Right lung (tissue), 5 donors: ENCODE results near the gene STAB2. TPM values are rescaled to one million over a fixed set of nuclear protein-coding genes. Genes with fewer than 3 reads are reported as not detected.
A peak's percentile ranks its signal among the peaks of the same experiment; 100 is the strongest.

ENCODE experiments used
- DNase-seq, 2 donors: peaks; one replicate each; pipeline ENCODE4 v3.0.0-alpha.2; 2013
- polyA plus RNA-seq, 5 donors: library from polyadenylated mRNA; unstranded; fragments of 120-200 nt; gene quantifications; one replicate each; pipeline versions ENCODE4 v1.2.1 to v1.2.3, GENCODE V29; 2013; ENCODE audit warnings: inconsistent platforms in 1 of 5, low replicate concordance in 1 of 5; ENCODE audit not compliant: insufficient read length in 5 of 5, insufficient read depth in 1 of 5

STAB2 gene
- polyA plus RNA-seq, 5 donors: 19.9 to 34.7 (median 31.1) TPM

GRCh38 chr12:103696101-103696500, 109.0 kb downstream of the STAB2 start:
- no peak for DNase-seq

GRCh38 chr12:103697971-103698751, 111.1 kb downstream of the STAB2 start:
- no peak for DNase-seq

DNA sequence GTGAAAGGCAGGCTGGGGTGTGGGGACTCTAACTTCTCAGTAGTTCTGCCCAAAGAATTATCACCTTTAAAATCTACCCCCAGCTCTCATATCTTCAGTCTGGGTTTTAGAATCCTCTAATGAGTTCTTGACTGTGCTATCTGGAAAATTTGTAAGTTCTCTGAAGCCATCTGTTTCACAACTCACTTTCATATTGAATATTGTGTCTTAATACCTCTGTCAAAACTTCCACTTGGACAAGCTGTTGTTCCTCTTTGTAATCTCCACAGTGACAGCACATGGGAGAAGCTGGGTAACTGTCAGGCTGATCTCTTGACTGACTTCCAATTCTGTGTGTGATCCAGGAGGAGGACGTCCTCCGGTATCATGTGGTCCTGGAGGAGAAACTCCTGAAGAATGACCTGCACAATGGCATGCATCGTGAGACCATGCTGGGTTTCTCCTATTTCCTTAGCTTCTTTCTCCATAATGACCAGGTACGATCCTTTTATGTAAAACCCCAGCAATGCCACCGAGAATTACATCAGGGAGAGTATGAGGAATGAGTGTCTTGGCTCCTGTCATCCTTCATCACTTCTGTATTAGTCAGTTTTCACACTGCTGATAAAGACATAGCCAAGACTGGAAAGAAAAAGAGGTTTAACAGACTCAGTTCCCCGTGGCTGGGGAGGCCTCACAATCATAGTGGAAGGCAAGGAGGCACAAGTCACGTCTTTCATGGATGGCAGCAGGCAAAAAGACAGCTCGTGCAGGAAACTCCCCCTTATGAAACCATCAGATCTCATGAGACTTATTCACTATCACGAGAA, 111.9 kb downstream of the STAB2 start:
- DNase-seq: no peak

DNA sequence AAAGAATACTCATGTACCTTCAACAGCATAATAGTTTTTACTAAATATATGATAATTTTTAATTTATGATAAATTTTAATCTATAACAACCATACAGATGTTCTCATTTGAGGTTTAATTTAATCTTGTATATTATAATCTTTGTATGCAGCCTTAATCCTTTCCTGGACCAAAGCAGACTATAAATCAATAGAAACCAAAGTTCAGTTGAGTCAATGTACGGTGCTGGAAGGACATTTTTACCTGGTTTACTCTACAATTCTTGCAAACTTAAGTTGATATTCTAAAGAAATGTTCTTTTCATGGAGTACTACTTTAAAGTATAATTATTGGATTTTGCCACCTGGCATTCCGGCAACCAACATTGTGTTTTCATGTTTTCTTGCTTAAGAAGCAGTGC, 118.0 kb downstream of the STAB2 start:
- DNase-seq: no peak

GRCh38 chr12:103705927-103706326, 118.9 kb downstream of the STAB2 start:
- DNase-seq: no peak

DNA sequence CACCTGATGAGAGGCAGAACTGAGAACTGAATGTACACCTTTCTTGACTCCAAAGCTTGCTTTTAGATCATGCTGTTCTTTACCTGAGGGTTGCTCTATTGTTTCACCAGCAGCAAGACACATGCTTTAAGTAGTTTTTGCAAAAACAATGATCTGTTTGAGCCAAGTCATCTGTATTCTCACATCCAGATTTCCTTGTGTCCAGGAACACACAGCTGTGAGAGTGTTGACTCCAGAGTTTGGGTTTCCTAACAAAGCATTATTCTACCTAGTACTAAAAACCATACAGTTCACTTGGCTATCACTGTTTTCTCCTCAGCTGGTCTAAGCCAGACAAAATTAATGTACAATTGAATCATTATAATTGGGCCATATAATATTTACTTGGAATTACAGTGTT, 120.4 kb downstream of the STAB2 start:
- no peak for DNase-seq

GRCh38 chr12:103710544-103710943, 123.5 kb downstream of the STAB2 start:
- no peak for DNase-seq

DNA sequence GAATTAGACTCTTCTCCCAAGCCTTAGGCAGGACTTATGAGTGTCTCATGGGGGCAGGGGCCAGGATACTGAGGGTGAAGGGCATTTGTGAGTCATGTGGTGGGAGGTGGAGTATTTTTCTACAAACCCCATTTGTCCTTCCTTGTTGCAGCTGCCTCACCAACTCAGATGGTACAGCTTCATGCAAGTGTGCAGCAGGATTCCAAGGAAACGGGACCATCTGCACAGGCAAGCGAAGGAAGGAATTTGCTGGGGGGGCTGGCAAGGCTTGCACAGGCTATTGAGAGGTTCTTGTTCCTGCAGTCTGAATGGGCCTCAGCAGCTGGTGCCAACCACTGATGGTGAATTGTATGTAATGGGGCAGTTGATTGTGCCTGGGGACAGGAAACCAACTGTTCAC, 125.1 kb downstream of the STAB2 start:
- no peak for DNase-seq

DNA sequence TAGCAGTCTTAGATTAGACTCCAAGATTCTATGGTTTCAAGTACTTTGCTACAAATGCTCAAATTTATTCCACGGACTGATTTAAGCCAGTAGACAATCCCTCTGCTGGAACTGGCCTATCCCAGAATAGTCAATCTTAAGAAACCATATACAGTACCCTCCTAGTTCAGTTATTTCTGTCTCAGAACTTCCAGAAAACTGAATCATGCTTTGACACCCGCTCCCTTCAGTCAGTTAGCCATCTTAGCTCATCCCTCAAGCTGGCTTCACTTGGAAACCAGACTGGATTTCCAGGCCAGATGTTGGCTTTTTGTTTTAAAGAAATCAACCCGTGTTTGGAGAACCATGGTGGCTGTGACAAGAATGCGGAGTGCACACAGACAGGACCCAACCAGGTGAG, 128.4 kb downstream of the STAB2 start:
- no peak for DNase-seq

- DNase-seq: no peak
Measured at GRCh38 chr12:103716517-103717196, 129.6 kb downstream of the STAB2 start.

DNA sequence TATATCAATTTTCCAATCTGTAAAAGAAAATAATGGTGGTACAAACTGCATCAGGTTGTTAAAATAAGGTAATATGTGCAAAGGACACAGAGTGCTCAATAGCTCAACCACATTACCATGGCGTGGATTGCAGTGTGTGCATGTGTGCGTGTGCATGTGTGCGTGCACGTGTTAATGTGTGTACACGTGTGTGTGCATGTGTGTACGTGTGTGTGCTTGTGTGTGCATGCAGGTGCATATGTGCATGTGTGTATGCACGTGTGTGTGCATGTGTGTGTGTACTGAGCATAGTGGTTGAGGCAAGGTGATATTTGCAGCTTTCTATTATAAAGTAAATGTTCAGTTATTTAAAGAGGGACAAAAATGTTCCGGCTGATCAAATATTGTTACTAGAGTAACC, 138.3 kb downstream of the STAB2 start:
- DNase-seq: no peak

- no peak for DNase-seq
Measured at GRCh38 chr12:103727638-103728037, 140.6 kb downstream of the STAB2 start.

DNA sequence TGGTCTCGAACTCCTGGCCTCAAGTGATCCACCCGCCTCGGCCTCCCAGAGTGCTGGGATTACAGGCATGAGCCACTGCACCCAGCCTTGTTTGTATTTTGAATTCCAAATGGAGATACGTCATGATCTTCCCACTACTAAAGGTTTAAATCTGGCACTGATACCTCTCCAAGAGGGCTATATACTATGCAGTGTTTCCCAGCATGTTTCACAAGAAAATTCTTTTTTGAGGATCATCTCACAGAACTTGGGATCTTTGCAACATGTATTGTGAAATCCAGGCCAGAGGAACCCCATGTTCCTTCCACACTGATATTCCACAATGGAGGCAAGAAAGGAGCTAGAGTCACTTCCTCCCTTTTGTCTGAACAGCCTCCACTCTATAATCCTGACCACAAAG, 141.2 kb downstream of the STAB2 start:
- no peak for DNase-seq

DNA sequence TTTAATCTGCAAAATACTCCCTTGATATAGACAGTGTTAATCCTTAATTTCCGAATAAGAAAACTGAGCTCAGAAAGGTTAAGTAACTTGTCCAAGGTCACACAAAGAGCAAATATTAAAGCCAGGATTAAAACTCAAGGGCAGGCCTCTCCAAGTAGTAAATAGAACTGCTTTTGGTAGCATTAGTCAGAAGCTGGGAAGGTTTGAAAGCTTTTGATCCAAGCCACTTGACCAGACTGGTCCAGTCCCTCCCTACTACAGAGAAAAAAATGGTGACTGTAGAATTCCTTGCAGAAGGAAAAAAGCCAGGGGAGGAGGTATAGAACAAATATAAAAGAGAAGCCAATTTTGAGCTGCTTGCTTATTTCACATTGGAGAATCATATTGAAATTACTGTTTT, 142.4 kb downstream of the STAB2 start:
- DNase-seq: no peak

- DNase-seq: no peak
Measured at GRCh38 chr12:103731539-103731938, 144.5 kb downstream of the STAB2 start.

DNA sequence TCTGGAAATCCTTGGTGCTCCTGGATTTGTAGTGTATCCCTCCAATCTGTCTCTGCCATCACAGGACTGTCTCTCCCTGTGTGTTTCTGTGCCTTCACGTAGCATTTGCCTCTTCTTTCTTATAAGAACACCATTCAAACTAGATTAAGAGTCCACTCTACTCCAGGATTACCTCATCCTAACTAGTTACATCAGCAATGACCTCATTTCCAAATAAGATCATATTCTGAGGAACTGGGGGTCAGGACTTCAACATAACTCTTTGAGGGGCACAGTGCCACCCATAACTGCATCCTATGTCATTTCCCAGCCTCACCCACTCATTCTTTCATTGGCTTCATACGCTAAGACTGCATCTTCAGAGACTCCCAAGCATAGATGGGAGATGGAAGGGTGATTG, 147.8 kb downstream of the STAB2 start:
- no peak for DNase-seq

GRCh38 chr12:103735291-103735690, 148.2 kb downstream of the STAB2 start:
- DNase-seq: no peak

DNA sequence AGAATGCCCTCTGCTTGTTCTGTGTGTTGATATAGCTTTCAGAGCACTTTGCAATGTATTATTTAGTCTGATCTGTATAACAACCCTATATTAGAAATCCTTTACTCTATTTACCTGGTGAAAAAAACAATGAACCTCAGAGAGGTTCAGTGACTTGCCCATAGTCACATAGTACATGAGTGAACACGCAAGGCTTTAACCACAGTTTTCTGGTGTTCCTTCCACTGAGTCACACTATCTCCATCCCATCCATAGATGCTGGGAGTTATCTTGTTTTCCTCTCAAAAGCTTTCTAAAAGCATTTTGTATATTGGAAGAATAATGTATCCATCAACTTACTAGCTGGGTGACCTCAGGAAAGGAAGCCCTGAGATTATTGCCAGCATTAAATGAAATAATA, 149.5 kb downstream of the STAB2 start:
- no peak for DNase-seq

GRCh38 chr12:103737881-103738280, 150.8 kb downstream of the STAB2 start:
- no peak for DNase-seq

GRCh38 chr12:103742349-103742932, 155.4 kb downstream of the STAB2 start:
- DNase-seq: peak; percentile 14 to 36

GRCh38 chr12:103743788-103744187, 156.7 kb downstream of the STAB2 start:
- no peak for DNase-seq

DNA sequence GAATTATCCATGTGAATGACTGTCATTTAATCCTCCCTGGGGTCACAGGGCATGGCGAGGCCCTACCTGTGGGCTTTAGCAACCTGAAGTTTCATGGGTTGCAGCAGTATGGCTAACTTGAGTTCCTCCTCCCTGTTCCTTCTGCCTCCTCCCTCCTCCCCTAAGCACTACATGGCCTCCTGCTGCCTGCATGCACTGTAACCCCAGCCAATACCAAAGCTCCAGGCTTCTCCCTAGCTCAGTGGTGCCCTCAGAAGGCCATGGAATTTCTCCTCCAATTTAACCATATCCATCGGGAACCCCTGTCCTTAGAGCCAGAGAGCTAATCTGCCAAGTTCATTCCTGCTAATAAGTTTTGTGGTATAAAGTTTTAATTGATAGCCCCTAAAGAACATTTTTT, 158.9 kb downstream of the STAB2 start:
- no peak for DNase-seq
